HepG2 (cell line): Measurements from ENCODE around the gene RAD54L. TPM values are rescaled to one million over a fixed set of nuclear protein-coding genes. Genes with fewer than 3 reads are reported as not detected.

Source experiments
- ARNT ChIP-seq: fragments of 450-650 bp; IDR thresholded peaks from 2 replicates; pipeline ENCODE4 v1.6.1; 2017
- CENPX ChIP-seq: sonication (generic); formaldehyde crosslinking; IDR thresholded peaks from 2 replicates; pipeline ENCODE4 v1.9.0; 2021; ENCODE audit warnings: mild to moderate bottlenecking, missing genetic modification reagents, moderate library complexity
- CREB3 ChIP-seq: sonication (generic); formaldehyde crosslinking; IDR thresholded peaks from 2 replicates; pipeline ENCODE4 v1.5.0; 2020; ENCODE audit warnings: missing genetic modification reagents
- EHMT2 ChIP-seq: fragments of 200-600 bp; sonication (generic); IDR thresholded peaks from 2 replicates; pipeline ENCODE4 v1.7.0; 2017; ENCODE audit warnings: antibody characterized with exemption, low read depth, low read length, borderline replicate concordance
- ELF1 ChIP-seq: sonication (generic); formaldehyde crosslinking; IDR thresholded peaks from 2 replicates; pipeline ENCODE4 v1.4.0; 2020; ENCODE audit warnings: missing genetic modification reagents
- HMGXB4 ChIP-seq, 2 experiments: sonication (generic) in 1 of 2; formaldehyde crosslinking in 1 of 2; IDR thresholded peaks; 2 replicates each; pipeline versions ENCODE4 v1.4.0 to v1.6.1; 2018 to 2020; ENCODE audit warnings: missing genetic modification reagents in 2 of 2, borderline replicate concordance in 1 of 2, low read depth in 1 of 2, mild to moderate bottlenecking in 1 of 2, missing biosample characterization in 1 of 2
- IRF2 ChIP-seq: IDR thresholded peaks from 2 replicates; pipeline ENCODE4 v1.6.1; 2018; ENCODE audit warnings: missing genetic modification reagents, missing compliant biosample characterization
- MED13 ChIP-seq: sonication (generic); formaldehyde crosslinking; IDR thresholded peaks from 2 replicates; pipeline ENCODE4 v1.5.0; 2020; ENCODE audit warnings: missing genetic modification reagents
- NAIF1 ChIP-seq: sonication (generic); formaldehyde crosslinking; IDR thresholded peaks from 2 replicates; pipeline ENCODE4 v1.5.0; 2020; ENCODE audit warnings: mild to moderate bottlenecking, missing genetic modification reagents, borderline replicate concordance
- NFIC ChIP-seq: IDR thresholded peaks from 2 replicates; pipeline ENCODE4 v1.6.1; 2012; ENCODE audit warnings: mild to moderate bottlenecking, low read length, inconsistent platforms
- RFX3 ChIP-seq: IDR thresholded peaks from 2 replicates; pipeline ENCODE4 v1.6.1; 2016; ENCODE audit warnings: missing biosample characterization, missing genetic modification reagents
- SALL2 ChIP-seq: sonication (generic); formaldehyde crosslinking; IDR thresholded peaks from 2 replicates; pipeline ENCODE4 v1.8.1; 2023; ENCODE audit warnings: mild to moderate bottlenecking, missing genetic modification reagents, inconsistent platforms
- SMAD3 ChIP-seq: sonication (generic); formaldehyde crosslinking; IDR thresholded peaks from 2 replicates; pipeline ENCODE4 v1.4.0; 2020; ENCODE audit warnings: missing genetic modification reagents
- TCF7 ChIP-seq: sonication (generic); IDR thresholded peaks from 2 replicates; pipeline ENCODE4 v1.6.1; 2016; ENCODE audit warnings: antibody characterized with exemption, low read depth
- TCF7L2 ChIP-seq: IDR thresholded peaks from 2 replicates; pipeline ENCODE4 v1.6.1; 2011; ENCODE audit warnings: mild to moderate bottlenecking, low read depth, low read length, moderate library complexity
- ZBTB25 ChIP-seq: IDR thresholded peaks from 2 replicates; pipeline ENCODE4 v1.6.1; 2018; ENCODE audit warnings: missing genetic modification reagents
- ZNF121 ChIP-seq: sonication (generic); formaldehyde crosslinking; IDR thresholded peaks from 2 replicates; pipeline ENCODE4 v1.5.0; 2020; ENCODE audit warnings: mild to moderate bottlenecking, missing genetic modification reagents
- ZNF44 ChIP-seq: sonication (generic); formaldehyde crosslinking; IDR thresholded peaks from 2 replicates; pipeline ENCODE4 v1.5.1; 2020; ENCODE audit warnings: mild to moderate bottlenecking, missing genetic modification reagents
- ZNF510 ChIP-seq: sonication (generic); formaldehyde crosslinking; IDR thresholded peaks from 2 replicates; pipeline ENCODE4 v1.4.0; 2020; ENCODE audit warnings: low read depth, mild to moderate bottlenecking, missing genetic modification reagents
- ZNF576 ChIP-seq: sonication (generic); formaldehyde crosslinking; IDR thresholded peaks from 2 replicates; pipeline ENCODE4 v1.4.0; 2020; ENCODE audit warnings: mild to moderate bottlenecking, missing genetic modification reagents
- ZNF670 ChIP-seq: sonication (generic); formaldehyde crosslinking; IDR thresholded peaks from 2 replicates; pipeline ENCODE4 v1.8.0; 2022; ENCODE audit warnings: mild to moderate bottlenecking, missing genetic modification reagents, borderline replicate concordance
- ZNF879 ChIP-seq: sonication (generic); formaldehyde crosslinking; IDR thresholded peaks from 2 replicates; pipeline ENCODE4 v1.8.1; 2023; ENCODE audit warnings: missing genetic modification reagents
- polyA plus RNA-seq, 8 experiments: library from polyadenylated mRNA; depleted of rRNA in 3 of 8; stranded (reverse) in 7 of 8; unstranded in 1 of 8; fragments of >200 nt; fragmentation: Illumina TruSeq in 4 of 8; extraction: Trizol in 4 of 8; gene quantifications; 2 replicates each; pipeline versions ENCODE4 v1.2.1 to v1.2.3, GENCODE V29; 2011 to 2016; ENCODE audit warnings: low read depth in 4 of 8, missing spikeins in 1 of 8, mixed read lengths in 1 of 8; ENCODE audit not compliant: insufficient read depth in 1 of 8
- total RNA-seq, 5 experiments: library from RNA; depleted of rRNA; stranded (reverse); fragments of >200 nt; fragmentation: Illumina TruSeq; extraction: Trizol; gene quantifications; 2 replicates each; pipeline ENCODE4 v1.2.3, GENCODE V29; 2016; ENCODE audit warnings: low read depth in 1 of 5

The RAD54L gene
- total and polyA plus RNA-seq, 2 of the 13 experiments (the other 11 are each of a cell fraction or from before 2014, with no cell fraction given), result 10.2 to 30.0 TPM

- TF ChIP-seq ZNF879 (CRISPR knock-in tag), result no peak
- TF ChIP-seq CREB3 (CRISPR knock-in tag), result peak; percentile 25; the same call in 1 of the 2 replicates
- TF ChIP-seq TCF7, result no peak
- no peak for TF ChIP-seq ARNT
- TF ChIP-seq CENPX (CRISPR knock-in tag), result no peak
- TF ChIP-seq ZNF576, result no peak
- TF ChIP-seq ZNF670 (CRISPR knock-in tag), result no peak; the same call in 1 of the 2 replicates
- no peak for TF ChIP-seq ZBTB25
- no peak for TF ChIP-seq ZNF44 (CRISPR knock-in tag)
- TF ChIP-seq MED13 (CRISPR knock-in tag), result peak; percentile 52; the same call in 1 of the 2 replicates
- no peak for TF ChIP-seq SMAD3 (CRISPR knock-in tag)
- no peak for TF ChIP-seq ZNF121 (CRISPR knock-in tag)
- TF ChIP-seq NAIF1 (CRISPR knock-in tag), result peak; percentile 53; the same call in 1 of the 2 replicates
- TF ChIP-seq TCF7L2, result no peak
- no peak for TF ChIP-seq RFX3
- TF ChIP-seq SALL2 (CRISPR knock-in tag), result 0 out of 2 replicates have a peak, but pooled peaks have one; percentile 16
- no peak for TF ChIP-seq NFIC
- no peak for TF ChIP-seq ELF1 (CRISPR knock-in tag)
- no peak for TF ChIP-seq ZNF510 (CRISPR knock-in tag)
- no peak for TF ChIP-seq EHMT2
- peak; percentile 3 to 99 for TF ChIP-seq HMGXB4 (CRISPR knock-in tag; IDR thresholded peaks at IDR 0.05; ENCODE audit: borderline replicate concordance in 1 of 2, low read depth in 1 of 2)
- no peak for TF ChIP-seq IRF2 (CRISPR knock-in tag)
Measured at GRCh38 chr1:46301808-46302640, 54.5 kb downstream of the RAD54L start (continued).
